ENCODE data around the gene ANK3.

- TF ChIP-seq, protein P1, sequence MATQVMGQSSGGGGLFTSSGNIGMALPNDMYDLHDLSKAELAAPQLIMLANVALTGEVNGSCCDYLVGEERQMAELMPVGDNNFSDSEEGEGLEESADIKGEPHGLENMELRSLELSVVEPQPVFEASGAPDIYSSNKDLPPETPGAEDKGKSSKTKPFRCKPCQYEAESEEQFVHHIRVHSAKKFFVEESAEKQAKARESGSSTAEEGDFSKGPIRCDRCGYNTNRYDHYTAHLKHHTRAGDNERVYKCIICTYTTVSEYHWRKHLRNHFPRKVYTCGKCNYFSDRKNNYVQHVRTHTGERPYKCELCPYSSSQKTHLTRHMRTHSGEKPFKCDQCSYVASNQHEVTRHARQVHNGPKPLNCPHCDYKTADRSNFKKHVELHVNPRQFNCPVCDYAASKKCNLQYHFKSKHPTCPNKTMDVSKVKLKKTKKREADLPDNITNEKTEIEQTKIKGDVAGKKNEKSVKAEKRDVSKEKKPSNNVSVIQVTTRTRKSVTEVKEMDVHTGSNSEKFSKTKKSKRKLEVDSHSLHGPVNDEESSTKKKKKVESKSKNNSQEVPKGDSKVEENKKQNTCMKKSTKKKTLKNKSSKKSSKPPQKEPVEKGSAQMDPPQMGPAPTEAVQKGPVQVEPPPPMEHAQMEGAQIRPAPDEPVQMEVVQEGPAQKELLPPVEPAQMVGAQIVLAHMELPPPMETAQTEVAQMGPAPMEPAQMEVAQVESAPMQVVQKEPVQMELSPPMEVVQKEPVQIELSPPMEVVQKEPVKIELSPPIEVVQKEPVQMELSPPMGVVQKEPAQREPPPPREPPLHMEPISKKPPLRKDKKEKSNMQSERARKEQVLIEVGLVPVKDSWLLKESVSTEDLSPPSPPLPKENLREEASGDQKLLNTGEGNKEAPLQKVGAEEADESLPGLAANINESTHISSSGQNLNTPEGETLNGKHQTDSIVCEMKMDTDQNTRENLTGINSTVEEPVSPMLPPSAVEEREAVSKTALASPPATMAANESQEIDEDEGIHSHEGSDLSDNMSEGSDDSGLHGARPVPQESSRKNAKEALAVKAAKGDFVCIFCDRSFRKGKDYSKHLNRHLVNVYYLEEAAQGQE (IDR thresholded peaks at IDR 0.05; ENCODE audit: borderline replicate concordance): no peak
- TF ChIP-seq, protein P2, sequence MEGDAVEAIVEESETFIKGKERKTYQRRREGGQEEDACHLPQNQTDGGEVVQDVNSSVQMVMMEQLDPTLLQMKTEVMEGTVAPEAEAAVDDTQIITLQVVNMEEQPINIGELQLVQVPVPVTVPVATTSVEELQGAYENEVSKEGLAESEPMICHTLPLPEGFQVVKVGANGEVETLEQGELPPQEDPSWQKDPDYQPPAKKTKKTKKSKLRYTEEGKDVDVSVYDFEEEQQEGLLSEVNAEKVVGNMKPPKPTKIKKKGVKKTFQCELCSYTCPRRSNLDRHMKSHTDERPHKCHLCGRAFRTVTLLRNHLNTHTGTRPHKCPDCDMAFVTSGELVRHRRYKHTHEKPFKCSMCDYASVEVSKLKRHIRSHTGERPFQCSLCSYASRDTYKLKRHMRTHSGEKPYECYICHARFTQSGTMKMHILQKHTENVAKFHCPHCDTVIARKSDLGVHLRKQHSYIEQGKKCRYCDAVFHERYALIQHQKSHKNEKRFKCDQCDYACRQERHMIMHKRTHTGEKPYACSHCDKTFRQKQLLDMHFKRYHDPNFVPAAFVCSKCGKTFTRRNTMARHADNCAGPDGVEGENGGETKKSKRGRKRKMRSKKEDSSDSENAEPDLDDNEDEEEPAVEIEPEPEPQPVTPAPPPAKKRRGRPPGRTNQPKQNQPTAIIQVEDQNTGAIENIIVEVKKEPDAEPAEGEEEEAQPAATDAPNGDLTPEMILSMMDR (IDR thresholded peaks at IDR 0.05; ENCODE audit: poor library complexity, severe bottlenecking): no peak
Observed at GRCh38 chr10:60341969-60342368, 47.7 kb downstream of the ANK3 start.
